Liver (tissue), 3 donors: Measurements from ENCODE around the gene RXFP3.

Source experiments
- GABPA ChIP-seq, 2 donors: IDR thresholded peaks in 1 of 2; conservative IDR thresholded peaks in 1 of 2; 2 replicates each; pipeline ENCODE4 v1.6.1; 2016; ENCODE audit warnings: antibody characterized with exemption in 2 of 2, mild to moderate bottlenecking in 1 of 2, moderate library complexity in 1 of 2
- JUND ChIP-seq, 2 donors: IDR thresholded peaks; 2 replicates each; pipeline ENCODE4 v1.6.1; 2016; ENCODE audit warnings: antibody characterized with exemption in 2 of 2
- RXRA ChIP-seq, 2 donors: IDR thresholded peaks; 2 replicates each; pipeline ENCODE4 v1.6.1; 2017 to 2018; ENCODE audit warnings: antibody characterized with exemption in 2 of 2, mild to moderate bottlenecking in 1 of 2
- TF ChIP-seq, protein P1 (sequence below): fragments of 150-350 bp; IDR thresholded peaks from 2 replicates; pipeline ENCODE4 v1.5.1; 2017; ENCODE audit warnings: improper control_type of control experiment, low read depth, low read length; ENCODE audit not compliant: missing input control
- donor health status: healthy.
- donor health status: healthy.

DNA sequence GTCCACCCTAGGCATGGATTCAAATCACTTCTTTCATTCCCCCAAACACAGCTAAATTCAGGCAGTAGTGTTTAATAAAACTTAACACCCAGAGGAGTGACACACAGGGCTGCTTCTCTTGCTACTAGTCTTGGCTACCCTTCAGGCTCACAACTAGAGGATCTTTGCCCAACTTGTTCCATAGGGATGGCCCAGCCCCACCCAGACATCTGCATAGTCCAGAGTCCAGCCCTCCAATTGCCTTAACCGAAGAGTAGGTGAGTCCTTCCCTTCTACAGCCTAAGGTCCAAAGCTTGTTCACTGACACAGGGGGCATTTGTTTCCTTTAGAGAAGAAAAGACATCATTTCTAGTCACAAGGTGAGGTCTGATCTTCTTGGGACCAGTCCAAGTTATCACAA is 15.2 kb upstream of the RXFP3 start:
- no peak for TF ChIP-seq JUND (IDR thresholded peaks at IDR 0.05)
- TF ChIP-seq, protein P1, sequence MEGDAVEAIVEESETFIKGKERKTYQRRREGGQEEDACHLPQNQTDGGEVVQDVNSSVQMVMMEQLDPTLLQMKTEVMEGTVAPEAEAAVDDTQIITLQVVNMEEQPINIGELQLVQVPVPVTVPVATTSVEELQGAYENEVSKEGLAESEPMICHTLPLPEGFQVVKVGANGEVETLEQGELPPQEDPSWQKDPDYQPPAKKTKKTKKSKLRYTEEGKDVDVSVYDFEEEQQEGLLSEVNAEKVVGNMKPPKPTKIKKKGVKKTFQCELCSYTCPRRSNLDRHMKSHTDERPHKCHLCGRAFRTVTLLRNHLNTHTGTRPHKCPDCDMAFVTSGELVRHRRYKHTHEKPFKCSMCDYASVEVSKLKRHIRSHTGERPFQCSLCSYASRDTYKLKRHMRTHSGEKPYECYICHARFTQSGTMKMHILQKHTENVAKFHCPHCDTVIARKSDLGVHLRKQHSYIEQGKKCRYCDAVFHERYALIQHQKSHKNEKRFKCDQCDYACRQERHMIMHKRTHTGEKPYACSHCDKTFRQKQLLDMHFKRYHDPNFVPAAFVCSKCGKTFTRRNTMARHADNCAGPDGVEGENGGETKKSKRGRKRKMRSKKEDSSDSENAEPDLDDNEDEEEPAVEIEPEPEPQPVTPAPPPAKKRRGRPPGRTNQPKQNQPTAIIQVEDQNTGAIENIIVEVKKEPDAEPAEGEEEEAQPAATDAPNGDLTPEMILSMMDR: no peak
- no peak for TF ChIP-seq GABPA (IDR thresholded peaks at IDR 0.05 in 1 of 2, conservative IDR thresholded peaks at IDR 0.05 in 1 of 2)
- no peak for TF ChIP-seq RXRA (IDR thresholded peaks at IDR 0.05)
